ENCODE results near the gene DGLUCY. TPM values are rescaled to one million over a fixed set of nuclear protein-coding genes. Genes with fewer than 3 reads are reported as not detected.

DGLUCY gene
- total RNA-seq, 1 donor from 2014 or later = 8.3 TPM

- Mint-ChIP-seq H3K27ac (ENCODE audit: unreplicated experiment) (no peak overlapping the region), H3K27me3 (ENCODE audit: unreplicated experiment) (no peaks in the 10 kb centered on the region), H3K4me3 (ENCODE audit: unreplicated experiment) (no peak overlapping the region), H3K4me1 (ENCODE audit: low read depth, unreplicated experiment) (peaks cover 2% of the 10 kb centered on the region), H3K9me3 (ENCODE audit: unreplicated experiment) (peaks cover 2% of the 10 kb centered on the region), H3K36me3 (ENCODE audit: unreplicated experiment) (no peaks in the 10 kb centered on the region)
- TF ChIP-seq CTCF (IDR thresholded peaks at IDR 0.05; ENCODE audit: partially characterized antibody, unreplicated experiment) = no peak
- no peak for DNase-seq
Observed at GRCh38 chr14:91273885-91274273, 160.0 kb downstream of the DGLUCY start.

DNA sequence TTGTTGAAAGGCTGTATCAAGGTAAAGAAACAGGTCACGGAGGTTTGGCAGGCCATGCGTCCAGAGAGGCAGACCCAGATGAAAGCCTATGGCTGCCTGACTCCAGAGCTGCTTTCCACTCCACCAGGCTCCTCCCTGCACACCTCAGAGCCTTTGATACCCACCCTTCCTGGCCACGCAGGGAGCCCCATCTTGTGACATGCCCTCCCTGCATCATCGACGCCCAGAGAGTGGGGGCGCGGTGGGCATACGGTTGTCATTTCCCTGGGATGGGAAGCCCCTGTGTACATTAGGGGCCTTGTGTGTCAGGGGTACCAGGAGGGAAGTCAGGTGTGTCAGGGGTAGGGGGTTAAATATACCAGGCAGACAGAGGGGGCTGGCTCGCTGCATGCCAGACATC is 160.9 kb downstream of the DGLUCY start:
- no peaks in the 10 kb centered on the region for H3K4me1 Mint-ChIP-seq (ENCODE audit: low read depth, unreplicated experiment)
- TF ChIP-seq CTCF (IDR thresholded peaks at IDR 0.05; ENCODE audit: partially characterized antibody, unreplicated experiment) = no peak
- H3K27me3 Mint-ChIP-seq (ENCODE audit: unreplicated experiment) = no peaks in the 10 kb centered on the region
- no peaks in the 10 kb centered on the region for H3K9me3 Mint-ChIP-seq (ENCODE audit: unreplicated experiment)
- no peak for DNase-seq
- no peak overlapping the region for H3K4me3 Mint-ChIP-seq (ENCODE audit: unreplicated experiment)
- no peak overlapping the region for H3K27ac Mint-ChIP-seq (ENCODE audit: unreplicated experiment)
- H3K36me3 Mint-ChIP-seq (ENCODE audit: unreplicated experiment) = no peaks in the 10 kb centered on the region

Other genes with a start within 250 kb of the DGLUCY start
- gene RPS6KA5, start 53.4 kb upstream of the DGLUCY start, total RNA-seq (ENCODE audit: unreplicated experiment) = 3.8 TPM
- not detected for gene GPR68, start 130.6 kb downstream of the DGLUCY start, total RNA-seq (ENCODE audit: unreplicated experiment)

Measured in glutamatergic neuron (in vitro differentiated cells).